ENCODE measurements around the gene CAPZA3.

DNA sequence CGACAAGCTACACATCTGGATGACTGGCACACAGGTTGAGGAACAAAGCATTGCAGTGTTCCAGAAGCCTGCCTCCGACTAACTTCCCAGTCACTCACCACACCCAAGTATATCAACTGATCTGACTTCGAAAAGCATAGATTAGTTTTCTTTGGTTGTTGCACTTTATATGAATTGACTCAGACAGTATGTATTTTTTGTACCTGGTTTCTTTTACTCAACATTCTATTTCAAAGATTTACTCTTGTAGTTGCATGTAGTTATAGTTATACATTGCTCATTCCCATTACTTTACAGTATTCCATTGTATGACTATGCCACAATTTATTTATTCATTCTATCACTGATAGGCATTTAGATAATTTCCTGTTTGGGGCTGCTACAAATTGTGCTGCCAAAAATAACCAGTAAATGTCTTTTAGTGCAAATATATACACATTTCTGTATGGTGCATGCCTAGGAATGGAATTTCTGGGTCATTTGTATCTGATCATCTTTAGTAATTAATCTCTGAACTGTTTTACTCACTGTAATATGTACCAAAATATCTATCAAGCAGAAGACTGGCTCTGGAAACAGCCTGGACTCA lies 17.9 kb upstream of the CAPZA3 start:
- TF ChIP-seq CTCF (IDR thresholded peaks at IDR 0.05) (no peak), POLR2A (IDR thresholded peaks at IDR 0.05) (no peak), POLR2AphosphoS5 (IDR thresholded peaks at IDR 0.05) (no peak)

All from sigmoid colon (tissue), 4 donors.